ENCODE data around the gene COL17A1.
A peak's percentile ranks its signal among the peaks of the same experiment; 100 is the strongest.

COL17A1 gene

DNA sequence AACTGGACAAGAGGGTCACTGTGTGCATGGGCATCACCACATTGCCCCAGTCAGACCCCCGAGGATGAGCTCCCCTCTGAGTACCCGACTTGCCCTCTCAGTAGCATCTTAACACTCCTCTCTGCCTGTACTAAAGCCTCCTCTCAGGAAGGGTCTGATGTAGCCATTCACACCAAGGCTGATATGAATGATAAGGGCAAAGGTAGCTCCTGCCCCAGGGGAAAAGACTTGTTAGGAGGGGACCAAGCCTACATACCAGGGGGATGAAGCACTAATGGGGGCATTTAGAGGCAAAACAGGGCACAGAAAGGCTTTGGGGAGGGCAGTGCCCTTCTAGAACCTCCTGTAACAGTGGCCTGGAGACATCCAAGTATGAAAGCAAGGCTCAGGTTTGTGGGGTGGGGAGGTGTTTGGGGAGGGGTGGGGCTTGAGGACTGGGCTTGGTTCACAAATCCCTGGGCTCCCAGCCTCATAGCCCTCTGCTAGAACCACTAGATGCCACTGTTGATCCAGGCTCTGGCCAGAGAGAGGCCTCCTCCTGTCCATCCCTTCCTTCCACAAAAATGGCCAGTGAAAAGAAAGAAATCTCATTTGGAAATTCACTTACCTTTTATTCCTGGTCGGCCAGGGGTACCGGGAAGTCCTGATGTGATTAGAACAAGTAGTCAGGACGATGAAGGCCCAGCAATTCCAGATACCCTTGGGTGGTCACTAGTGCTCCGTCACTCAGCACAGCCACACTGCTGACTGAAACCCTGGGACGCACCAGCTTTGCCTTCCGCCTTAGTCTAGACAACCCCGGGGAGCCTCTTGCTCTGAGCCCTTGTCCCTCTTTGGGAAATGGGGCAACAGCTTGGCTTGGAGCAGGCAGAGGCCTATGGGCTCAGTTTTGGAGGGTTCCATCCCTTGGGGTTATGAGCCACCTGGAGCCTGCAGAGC lies 40.3 kb downstream of the COL17A1 start:
- H3K27ac ChIP-seq: no peak overlapping the region
- no peak for TF ChIP-seq ZFX (IDR thresholded peaks at IDR 0.05; ENCODE audit: borderline replicate concordance)
- TF ChIP-seq, protein P1, sequence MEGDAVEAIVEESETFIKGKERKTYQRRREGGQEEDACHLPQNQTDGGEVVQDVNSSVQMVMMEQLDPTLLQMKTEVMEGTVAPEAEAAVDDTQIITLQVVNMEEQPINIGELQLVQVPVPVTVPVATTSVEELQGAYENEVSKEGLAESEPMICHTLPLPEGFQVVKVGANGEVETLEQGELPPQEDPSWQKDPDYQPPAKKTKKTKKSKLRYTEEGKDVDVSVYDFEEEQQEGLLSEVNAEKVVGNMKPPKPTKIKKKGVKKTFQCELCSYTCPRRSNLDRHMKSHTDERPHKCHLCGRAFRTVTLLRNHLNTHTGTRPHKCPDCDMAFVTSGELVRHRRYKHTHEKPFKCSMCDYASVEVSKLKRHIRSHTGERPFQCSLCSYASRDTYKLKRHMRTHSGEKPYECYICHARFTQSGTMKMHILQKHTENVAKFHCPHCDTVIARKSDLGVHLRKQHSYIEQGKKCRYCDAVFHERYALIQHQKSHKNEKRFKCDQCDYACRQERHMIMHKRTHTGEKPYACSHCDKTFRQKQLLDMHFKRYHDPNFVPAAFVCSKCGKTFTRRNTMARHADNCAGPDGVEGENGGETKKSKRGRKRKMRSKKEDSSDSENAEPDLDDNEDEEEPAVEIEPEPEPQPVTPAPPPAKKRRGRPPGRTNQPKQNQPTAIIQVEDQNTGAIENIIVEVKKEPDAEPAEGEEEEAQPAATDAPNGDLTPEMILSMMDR (IDR thresholded peaks at IDR 0.05): peak; percentile 32

DNA sequence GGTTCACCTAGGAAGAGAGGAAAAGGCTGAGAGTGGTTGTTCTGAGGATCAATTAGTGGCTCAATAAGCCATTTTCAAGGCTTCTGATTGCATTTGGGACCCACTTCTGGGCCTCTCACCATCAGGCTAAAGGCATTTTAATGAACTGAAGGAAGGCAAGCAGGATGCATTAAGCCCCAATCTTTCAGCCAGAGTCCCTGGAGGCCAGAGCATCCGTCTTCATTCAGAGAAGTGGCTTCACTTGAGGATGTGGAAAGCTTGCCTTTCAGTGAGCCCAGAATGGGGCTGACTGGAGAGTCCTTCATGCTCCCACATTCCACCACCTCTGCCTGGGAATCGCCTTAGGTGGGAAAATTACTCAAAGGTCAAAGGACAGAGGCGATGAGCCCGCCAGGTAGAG lies 41.8 kb downstream of the COL17A1 start:
- TF ChIP-seq, protein P1 (IDR thresholded peaks at IDR 0.05): no peak
- TF ChIP-seq ZFX (IDR thresholded peaks at IDR 0.05; ENCODE audit: borderline replicate concordance): no peak

DNA sequence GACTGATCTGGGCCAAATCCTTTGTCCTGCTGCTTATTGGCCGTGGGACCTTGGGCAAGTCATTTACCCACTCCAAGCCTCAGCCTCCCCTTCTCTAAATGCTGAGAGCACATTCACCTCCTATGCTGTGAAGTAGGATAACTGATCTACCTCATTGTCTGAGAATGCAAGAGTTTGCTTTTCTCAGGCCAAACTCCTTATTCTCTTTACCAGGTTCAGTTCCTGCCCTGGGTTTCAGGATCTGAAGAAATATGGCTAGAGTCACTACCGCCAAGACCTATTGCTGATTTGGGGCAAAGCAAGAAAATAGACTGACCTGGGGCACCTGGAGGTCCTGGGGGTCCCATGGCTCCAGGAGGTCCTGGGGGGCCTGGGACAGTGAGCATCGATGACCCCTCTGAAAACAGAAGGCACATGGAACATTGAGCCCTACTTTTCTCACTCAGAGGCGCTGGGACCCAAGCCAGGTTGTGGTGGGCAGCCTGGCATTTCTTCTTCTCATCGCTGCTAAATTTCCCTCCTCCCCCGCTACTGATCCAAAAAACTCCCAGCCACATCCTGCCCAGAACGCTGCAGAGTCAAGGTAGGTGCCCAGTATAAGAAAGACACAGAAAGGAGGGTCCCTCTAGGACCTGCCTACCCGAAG lies 42.4 kb downstream of the COL17A1 start:
- no peak overlapping the region for H3K27ac ChIP-seq
- no peak for TF ChIP-seq ZFX (IDR thresholded peaks at IDR 0.05; ENCODE audit: borderline replicate concordance)
- TF ChIP-seq, protein P1 (IDR thresholded peaks at IDR 0.05): no peak

More for the DNA sequence above, 41.8 kb downstream of the COL17A1 start:
- no peak overlapping the region for H3K27ac ChIP-seq

DNA sequence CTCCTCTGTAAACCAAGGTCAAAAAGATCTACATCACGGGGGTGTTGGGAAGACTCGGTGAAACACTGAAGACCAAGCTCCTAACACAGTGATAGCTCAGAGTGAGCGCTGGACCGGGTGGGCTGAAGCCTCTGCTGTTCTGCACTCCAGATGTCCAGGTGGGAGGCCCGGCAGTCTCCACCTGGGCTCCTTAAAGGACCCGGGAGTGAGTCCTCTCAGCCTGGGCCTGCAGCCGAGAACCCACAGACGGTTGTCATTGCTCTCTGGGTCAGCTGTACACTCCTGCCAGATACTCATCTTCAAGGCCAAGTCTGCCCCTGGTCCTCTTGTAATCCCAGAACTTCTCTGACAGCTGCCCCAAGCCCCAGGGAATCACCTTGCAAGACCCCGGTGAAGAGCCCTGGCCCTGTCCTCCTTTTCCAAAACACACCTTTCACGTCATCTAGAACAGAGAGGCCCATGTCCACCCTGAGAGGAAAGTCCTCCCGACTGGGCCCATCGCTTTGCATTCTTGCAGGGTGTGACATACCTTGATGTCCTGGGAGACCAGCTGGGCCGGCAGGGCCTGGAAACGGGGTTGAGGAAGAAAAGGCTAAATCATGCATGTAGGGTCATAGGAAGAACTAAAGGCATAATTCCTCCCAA lies 43.7 kb downstream of the COL17A1 start:
- no peak overlapping the region for H3K27ac ChIP-seq
- no peak for TF ChIP-seq ZFX (IDR thresholded peaks at IDR 0.05; ENCODE audit: borderline replicate concordance)
- TF ChIP-seq, protein P1 (IDR thresholded peaks at IDR 0.05): no peak

DNA sequence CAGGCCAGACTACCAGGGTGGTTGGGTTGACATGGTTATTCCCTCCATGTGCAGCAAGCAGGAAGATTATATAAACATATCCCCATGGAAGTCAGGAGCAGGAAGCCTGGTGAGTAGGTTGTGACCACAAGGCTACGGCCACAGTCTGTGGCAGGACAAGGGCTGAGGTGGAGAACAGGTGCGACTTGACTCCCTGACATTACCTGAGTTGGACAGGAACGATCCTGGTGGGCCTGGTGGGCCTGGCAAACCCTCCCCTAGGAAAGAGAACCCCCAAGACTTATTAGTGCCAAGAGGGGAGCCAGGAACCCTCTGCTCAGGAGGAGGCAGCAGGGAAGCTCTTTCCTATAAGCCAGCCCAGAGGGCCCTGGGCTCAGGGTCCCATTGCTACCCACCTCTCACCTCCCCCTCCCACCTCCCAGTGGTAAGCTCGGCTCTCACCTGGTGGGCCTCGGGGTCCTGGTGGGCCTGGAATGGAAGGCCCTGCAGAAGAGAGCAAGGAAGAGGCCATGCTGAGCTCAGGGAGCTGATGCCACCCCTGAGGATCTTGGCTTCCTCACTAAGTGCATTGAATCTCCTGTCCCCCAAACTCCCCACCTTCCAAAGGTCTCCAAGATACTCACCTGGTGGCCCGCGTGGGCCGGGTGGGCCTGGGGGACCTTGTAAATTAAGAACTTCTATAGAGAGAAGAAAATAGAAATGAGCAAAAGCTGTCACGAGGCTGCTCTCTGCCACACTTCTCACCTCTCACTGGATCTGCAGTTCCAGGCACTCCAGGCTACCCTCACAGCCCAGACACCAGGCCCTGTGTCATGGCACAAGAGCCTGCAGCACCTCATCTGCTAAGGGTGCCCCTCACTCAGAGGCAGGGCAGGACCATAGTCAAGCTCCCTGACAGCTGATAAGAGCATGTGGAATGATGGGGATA lies 44.6 kb downstream of the COL17A1 start:
- H3K27ac ChIP-seq: no peak overlapping the region
- TF ChIP-seq, protein P1 (IDR thresholded peaks at IDR 0.05): no peak
- no peak for TF ChIP-seq ZFX (IDR thresholded peaks at IDR 0.05; ENCODE audit: borderline replicate concordance)

DNA sequence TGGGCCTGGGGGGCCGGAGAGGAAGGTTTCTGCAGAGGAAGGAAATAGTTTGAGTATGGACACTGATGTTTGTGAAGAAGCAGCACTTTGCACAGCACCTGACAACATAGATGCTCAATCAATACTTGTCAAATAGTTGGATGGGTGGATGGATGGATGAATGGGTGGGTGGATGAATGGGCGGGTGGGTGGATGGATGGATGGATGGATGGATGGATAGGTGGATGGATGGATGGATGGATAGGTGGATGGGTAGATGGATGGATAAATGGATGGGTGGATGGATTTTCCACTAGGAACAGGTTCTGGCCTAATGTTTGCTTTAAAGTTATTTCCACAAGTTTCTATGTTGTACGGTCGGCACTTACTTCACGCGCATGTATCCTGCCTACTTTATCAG lies 45.3 kb downstream of the COL17A1 start:
- TF ChIP-seq ZFX (IDR thresholded peaks at IDR 0.05; ENCODE audit: borderline replicate concordance): no peak
- TF ChIP-seq, protein P1 (IDR thresholded peaks at IDR 0.05): no peak
- H3K27ac ChIP-seq: no peak overlapping the region
